ENCODE data around the gene ASS1.
A peak's percentile ranks its signal among the peaks of the same experiment; 100 is the strongest.

The ASS1 gene

GRCh38 chr9:130419521-130420035 lies 25.2 kb upstream of the ASS1 start:
- no peak for DNase-seq (ENCODE audit: low spot score)

GRCh38 chr9:130421154-130421801 lies 23.5 kb upstream of the ASS1 start:
- no peak for DNase-seq (ENCODE audit: low spot score)

DNA sequence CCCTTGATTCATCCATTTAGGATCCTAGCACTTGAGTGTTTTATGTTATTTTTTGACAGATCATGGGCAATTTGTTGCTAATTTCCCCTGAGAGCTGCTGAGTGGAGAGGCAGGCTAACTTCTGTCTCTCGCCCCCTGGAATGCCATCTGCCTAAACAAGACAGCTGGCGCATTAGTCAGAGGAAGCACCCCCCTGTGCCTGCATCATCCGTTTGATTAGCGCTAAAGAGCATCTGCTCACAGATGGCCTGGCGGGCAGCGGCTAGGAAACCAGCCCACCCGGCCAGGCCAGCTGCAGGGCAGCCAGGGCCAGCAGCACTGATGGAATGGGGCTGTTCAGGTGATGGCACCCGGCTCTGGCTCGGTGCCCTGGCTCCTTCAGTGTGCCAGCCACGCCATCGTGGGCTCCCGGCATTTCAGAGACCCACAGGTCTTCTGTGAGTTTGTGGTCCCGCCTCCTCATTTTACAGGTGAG lies 22.9 kb upstream of the ASS1 start:
- DNase-seq (ENCODE audit: low spot score) = no peak

GRCh38 chr9:130422546-130422945 lies 22.2 kb upstream of the ASS1 start:
- DNase-seq (ENCODE audit: low spot score) = no peak

DNA sequence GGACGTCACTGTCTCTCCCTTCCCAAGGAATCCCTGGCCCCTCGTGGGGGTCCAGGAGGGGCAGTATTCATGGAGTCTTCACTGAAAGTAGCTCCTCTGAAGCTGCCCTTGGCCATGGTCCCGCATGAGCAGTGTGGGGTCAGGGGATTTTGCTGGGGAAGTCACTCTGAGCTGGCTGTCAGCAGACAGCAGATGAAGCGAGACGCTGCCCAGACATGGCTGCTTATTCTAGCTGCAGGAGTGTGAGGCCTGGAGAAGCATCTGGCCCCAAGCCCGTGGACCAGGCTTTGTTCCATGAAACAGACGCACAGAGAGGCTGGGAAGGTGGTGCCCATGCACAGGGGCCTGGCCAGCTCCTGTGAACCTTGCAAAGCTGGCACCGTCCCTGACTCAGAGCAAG lies 21.5 kb upstream of the ASS1 start:
- DNase-seq (ENCODE audit: low spot score) = no peak

DNA sequence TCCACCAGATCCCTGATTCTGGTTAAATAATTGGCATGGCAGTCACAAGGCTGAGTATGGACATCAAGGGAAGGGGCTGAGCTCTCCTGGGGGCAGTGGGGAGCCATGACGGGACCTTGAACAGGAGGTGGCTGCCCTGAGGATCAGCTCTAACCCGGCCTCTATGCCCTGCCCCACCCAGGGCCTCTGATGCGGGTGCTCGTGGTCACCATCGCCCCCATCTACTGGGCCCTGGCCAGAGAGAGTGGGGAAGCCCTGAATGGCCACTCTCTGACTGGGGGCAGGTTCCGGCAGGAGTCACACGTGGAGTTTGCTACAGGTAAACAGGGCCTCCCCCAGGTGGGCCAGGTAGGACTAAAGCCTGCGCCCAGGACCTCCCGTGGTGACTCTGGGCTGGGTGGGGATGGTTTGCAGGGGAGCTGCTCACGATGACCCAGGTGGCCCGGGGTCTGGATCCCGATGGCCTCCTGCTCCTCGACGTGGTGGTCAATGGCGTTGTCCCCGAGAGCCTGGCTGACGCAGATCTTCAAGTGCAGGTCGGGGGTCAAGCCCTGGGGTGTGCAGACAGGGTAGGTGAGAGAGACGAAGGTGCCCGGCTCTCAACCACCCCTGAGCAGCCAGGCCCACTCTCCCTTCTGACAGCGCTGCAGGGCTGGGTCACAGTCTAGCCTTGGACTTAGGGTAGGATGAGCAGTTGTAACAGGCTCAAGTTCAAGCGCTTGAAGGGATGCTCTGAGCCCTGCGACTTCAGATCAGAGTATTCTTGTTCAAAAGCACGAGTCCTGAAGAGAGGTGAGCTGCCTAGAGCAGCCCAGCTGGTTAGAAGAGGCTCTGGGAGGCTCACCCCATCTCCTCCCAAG lies 19.9 kb upstream of the ASS1 start:
- DNase-seq (ENCODE audit: low spot score) = no peak

DNA sequence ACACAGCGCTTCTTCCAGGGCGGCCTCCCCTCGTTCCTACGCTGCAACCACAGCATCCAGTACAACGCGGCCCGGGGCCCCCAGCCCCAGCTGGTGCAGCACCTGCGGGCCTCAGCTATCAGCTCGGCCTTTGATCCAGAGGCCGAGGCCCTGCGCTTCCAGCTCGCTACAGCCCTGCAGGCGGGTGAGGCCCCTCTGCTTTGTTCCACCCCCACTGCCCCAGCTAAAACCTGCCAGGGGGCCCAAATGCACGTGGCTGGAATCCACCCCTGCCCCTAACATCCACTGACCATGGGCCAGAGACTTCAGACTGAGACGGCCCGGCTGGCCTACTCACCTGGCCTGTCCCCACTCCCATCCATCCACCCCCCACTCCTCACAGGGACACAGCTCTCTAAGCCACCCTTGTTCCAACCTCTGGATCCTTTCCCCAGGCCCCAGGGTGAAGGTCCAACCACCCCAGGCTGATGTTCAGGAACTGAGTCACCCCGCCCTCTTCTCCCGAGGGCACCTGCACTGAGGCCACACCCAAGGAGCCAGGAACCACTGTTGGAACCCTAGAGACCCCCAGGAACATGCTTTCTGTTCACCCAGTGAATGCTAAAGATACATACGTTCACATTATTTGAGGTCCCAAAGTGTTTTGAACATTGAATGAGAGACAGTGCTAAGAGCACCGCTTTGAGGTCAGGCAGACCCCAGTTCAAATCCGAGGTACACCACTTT lies 18.9 kb upstream of the ASS1 start:
- no peak for DNase-seq (ENCODE audit: low spot score)

DNA sequence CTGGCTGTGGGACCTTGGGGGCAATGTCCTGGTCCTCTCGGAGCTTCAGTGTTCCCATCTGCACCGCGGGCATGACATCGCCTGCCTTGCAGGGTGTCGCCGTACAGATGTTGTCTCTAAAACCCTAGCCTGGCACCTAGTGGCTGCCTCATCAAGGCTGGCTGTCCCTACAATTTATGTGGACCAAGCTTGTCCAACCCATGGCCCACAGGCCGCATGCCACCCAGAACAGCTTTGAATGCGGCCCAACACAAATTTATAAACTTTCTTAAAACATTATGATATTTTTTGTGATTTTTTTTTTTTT lies 18.3 kb upstream of the ASS1 start:
- no peak for DNase-seq (ENCODE audit: low spot score)

DNA sequence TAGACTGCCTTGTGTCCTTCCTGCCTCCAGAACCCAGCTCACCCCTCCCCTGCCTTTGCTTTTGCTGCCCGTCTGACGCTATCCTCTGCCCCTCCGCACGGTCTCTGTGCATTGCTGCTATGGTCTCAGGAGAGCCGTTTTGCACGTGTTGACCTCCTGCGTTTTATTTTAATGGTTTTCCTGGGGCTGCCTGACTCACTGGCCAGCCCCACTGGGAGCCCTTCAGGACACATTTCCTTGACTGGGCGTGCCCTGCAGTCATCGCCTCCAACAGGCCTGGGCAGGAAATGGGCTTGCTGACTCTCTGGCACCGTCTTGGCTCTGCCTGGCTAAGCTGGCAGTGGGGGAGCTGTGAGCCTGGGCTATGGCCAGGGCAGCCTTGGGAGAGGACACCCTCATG lies 17.9 kb upstream of the ASS1 start:
- no peak for DNase-seq (ENCODE audit: low spot score)

DNA sequence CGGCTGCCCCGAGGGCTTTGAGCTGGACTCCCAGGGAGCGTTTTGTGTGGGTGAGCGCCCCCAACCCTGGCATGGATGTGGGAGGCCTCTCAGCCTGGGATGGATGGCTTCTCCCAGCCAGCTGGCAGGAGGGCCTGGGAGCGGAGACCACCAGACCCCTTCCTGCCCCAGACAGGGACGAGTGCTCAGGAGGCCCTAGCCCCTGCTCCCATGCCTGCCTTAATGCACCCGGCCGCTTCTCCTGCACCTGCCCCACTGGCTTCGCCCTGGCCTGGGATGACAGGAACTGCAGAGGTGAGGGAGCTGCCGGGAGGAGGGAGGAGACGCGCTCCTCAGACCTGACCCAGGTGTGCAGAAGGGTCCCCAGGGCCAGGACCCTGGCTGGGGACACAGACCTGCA lies 17.4 kb upstream of the ASS1 start:
- no peak for DNase-seq (ENCODE audit: low spot score)

- DNase-seq (ENCODE audit: low spot score) = no peak
These were observed 16.6 kb upstream of the ASS1 start for GRCh38 chr9:130428086-130428665.

DNA sequence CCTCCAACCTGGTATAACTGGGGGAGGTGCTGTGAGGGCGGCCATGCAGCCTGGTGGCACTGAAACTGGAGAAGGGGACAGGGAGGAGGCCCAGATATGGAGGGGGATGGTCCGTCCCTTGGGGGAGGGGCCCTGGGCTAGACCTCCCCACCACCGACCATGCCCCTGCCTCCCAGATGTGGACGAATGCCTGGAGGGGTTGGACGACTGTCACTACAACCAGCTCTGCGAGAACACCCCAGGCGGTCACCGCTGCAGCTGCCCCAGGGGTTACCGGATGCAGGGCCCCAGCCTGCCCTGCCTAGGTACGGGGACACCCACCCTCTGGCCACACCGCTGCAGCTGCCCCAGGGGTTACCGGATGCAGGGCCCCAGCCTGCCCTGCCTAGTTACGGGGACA lies 15.4 kb upstream of the ASS1 start:
- no peak for DNase-seq (ENCODE audit: low spot score)

GRCh38 chr9:130429831-130430230 lies 14.9 kb upstream of the ASS1 start:
- DNase-seq (ENCODE audit: low spot score) = no peak

GRCh38 chr9:130430232-130430631 lies 14.5 kb upstream of the ASS1 start:
- no peak for DNase-seq (ENCODE audit: low spot score)

- no peak for DNase-seq (ENCODE audit: low spot score)
These were observed 13.8 kb upstream of the ASS1 start for GRCh38 chr9:130430734-130431535.

DNA sequence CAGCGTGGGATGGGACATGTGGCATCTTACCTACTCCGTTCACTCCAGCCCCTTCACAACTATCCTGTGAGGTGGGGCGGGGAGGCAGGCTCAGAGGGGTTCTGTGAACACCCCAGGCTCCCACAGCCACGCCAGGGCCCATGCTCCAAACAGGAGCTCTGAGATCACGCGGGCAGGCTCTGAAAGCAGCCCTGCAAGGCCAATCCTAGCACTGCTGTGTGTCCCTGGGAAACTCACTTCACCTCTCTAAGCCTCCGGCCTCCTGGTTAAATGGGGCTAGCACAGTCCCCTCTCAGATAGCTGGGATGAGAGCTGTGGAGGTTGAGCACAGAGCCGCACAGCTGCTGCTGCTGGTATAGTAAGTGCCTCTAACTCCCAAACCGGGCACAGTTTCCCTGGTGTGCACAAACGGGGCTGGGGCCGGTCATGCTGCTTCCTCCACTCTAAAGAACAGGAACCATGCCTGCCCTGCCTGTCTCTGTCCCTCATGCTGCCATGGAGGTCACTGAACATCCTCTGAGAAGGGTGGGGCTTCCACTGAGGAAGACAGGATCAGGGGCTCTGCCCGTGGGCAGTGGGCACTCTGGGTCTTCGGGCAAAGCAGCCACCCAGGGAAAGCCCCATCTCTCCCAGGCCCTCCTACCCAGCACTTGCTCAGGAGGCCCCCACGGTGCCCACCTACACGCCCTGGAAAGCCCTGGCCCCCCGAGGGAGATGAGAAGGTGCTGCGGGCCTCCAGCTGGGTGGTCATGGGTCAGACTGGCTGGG lies 13.0 kb upstream of the ASS1 start:
- DNase-seq (ENCODE audit: low spot score) = no peak

GRCh38 chr9:130432362-130432761 lies 12.4 kb upstream of the ASS1 start:
- no peak for DNase-seq (ENCODE audit: low spot score)

DNA sequence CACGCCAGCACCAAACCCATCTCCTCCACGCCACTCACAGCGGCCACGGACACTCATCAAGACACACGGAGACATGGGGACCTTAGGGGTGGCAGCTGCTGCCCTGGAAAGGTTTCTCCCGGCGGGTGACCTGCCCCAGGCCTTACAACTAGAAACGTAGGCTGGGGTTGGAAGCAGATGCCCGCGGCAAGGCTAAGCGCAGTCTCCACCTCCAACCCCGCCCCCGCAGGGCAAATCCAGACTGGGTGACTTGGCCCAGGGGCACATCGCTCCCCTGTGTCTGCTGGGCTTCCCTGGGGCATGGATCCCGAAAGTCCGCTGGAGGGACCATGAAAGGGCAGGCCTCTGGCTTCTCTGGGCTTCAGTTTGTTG lies 12.0 kb upstream of the ASS1 start:
- no peak for DNase-seq (ENCODE audit: low spot score)

- DNase-seq (ENCODE audit: low spot score) = peak; percentile 2
These were observed 11.4 kb upstream of the ASS1 start for GRCh38 chr9:130433168-130433946.

- DNase-seq (ENCODE audit: low spot score) = no peak
These were observed 10.9 kb upstream of the ASS1 start for GRCh38 chr9:130433947-130434262.

Measured in CD4-positive, alpha-beta T cell treated with Interleukin-2 at 100 ng/mL for 4 hours (primary cell).